ENCODE results near the gene SMNDC1.
"Not testable (repeated sequence)": the region's sequence is repeated elsewhere in the genome, so short reads cannot be mapped to it uniquely, and the experiment has no call there.

The SMNDC1 gene

DNA sequence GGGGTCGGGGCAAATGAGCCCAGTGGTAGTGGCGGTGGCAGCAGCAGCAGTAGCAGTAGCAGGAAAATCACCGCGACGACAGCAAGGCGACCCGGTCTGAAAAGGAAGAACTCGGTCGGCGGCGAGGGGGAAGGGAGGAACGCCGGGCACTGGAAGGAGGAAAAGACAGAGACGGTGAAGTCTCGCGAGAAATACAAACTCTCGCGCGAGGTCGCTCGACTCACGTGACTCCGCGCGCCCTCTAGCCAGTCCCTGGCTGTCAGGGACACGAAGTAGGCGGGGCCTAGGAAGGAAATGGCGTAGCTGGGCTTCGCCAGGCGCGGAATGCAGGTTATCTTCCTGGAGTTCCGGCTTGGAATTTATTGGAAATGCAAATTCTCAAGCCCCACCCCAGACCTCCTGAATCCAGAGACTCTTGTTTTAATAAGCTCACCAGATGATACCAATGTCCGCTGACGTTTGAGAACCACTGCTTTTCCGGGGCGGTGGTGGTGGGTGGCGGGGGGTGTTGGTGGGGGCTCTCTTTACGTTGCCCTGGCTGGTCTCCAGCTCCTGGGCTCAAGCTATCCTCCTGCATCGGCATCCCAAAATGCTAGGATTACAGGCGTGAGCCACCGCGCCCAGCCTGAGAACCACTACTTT is at the start of gene SMNDC1:
Gene SMNDC1, minus strand, starts transcription at position 141 of the 642 bp plus-strand sequence. CDS start 1,333 bp downstream, outside the sequence.
- DNase-seq (ENCODE audit: low read depth) = peak; percentile 94

GRCh38 chr10:110354322-110354766 is 49.6 kb upstream of the SMNDC1 start:
- DNase-seq (ENCODE audit: low read depth) = peak; percentile 45

DNA sequence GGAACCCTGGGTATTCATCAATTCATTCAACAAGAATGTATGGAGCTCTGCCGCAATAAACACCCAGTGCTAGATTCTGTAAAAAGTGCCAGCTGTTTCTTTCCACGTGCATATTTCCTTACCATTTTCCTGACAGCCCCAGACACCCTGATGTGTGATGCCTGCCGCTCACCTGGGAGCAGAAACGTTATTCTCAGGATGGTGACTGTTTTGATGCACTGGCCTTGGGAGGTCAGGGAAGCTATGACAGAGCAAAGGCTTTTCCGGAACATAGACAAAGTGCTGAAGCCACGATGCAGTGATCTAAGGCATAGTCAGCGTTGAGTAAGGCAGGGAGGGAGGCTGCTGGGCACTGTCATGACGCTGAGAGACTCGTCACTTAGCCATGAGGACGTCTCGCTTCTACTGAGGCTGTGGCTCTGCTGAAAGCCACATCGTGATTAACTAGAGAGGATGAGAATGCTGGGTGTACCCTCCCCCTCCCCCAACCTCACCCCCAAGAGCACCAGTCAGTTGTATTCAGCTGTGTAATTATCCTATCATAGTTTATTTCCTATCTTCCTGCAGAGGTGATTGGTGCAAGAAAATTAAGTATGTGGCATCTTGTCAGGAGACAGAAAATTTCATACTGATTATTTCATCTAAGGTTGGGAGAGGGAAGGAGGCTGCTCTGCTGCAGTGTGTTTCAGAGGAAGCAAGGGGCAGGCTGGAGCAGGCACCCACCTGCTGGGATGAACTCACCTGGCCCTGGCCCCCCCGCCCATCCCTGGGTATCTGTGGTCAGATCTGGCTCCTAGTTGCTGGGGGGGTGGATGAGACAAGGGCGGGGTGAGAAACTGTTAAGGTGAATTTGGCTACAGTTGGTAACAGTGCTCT is 48.8 kb upstream of the SMNDC1 start:
- peak; percentile 39 for DNase-seq (ENCODE audit: low read depth)

DNA sequence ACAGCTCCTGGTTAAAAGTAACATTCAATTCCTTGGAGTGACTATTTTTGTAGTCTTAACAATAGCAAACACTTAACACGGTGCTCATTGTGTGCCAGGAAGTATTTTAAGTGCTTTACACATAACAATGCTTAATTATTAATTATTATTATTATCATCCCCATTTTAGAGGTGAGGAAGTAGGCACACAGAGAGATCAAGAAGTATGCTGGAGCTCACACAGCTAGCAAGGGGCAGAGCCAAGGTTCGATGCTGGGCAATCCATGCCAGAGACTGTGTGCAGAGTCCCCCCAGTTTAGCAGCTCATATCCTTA is 48.2 kb upstream of the SMNDC1 start:
- DNase-seq (ENCODE audit: low read depth) = no peak

DNA sequence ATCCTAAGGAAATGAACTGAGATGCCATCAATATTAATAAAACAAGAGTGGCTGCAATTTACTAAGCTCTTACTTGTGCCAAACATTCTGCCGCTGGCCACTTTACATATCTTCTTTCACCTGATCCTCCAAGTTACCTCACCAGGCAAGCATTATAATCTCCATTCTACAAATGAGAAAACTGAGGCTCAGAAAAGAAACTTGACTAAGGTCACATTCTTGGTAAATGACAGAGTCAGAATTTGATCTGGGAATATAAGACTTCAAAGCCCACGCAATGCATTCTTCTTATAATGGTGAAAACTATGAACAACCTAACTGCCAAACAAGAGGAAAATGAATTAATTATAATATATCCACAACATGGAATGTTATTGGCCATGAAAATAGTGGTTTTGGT is 46.1 kb upstream of the SMNDC1 start:
- no peak for DNase-seq (ENCODE audit: low read depth)

GRCh38 chr10:110349831-110350230 is 45.1 kb upstream of the SMNDC1 start:
- DNase-seq (ENCODE audit: low read depth) = no peak

- no peak for DNase-seq (ENCODE audit: low read depth)
Measured at GRCh38 chr10:110349386-110349785, 44.7 kb upstream of the SMNDC1 start.

GRCh38 chr10:110348336-110348735 is 43.6 kb upstream of the SMNDC1 start:
- no peak for DNase-seq (ENCODE audit: low read depth)

DNA sequence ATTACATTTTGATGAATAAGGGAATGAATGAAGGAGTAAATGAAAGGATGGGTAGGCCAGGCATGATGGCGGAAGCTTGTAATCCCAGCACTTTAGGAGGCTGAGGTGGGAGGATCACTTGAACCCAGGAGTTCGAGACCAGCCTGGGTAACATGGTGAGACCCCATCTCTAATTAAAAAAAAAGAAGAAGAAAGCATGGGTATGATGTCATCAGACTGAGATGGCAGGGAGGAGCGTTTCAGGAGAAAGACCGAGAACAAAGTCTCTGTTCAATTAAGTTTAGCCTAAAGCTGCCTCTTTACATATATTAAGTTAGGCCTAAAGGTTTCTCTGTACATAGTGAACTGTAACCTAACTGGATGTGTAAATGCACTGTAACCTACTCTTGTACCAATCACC is 42.2 kb upstream of the SMNDC1 start:
- no peak for DNase-seq (ENCODE audit: low read depth)

DNA sequence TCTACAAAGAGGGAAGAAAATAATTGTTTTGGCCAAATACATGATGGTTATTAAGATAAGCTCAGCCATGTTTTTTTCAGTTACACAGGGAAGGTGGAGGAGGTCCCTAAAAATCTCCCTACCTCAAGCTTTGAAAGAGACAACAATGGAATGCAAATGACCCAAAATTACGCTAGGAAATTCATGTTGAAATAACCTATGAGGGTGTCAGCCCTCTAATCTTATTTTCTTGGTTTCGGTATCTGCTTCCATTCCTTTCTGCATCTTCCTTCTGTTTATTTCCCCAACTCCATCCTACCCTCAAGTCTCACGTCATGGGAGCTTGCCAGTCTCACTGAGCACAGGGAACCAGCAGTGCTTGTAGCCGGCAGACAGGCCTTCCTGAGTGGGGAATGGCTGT is 40.6 kb upstream of the SMNDC1 start:
- no peak for DNase-seq (ENCODE audit: low read depth)

GRCh38 chr10:110344622-110345021 is 39.9 kb upstream of the SMNDC1 start:
- no peak for DNase-seq (ENCODE audit: low read depth)

GRCh38 chr10:110343947-110344346 is 39.2 kb upstream of the SMNDC1 start:
- no peak for DNase-seq (ENCODE audit: low read depth)

DNA sequence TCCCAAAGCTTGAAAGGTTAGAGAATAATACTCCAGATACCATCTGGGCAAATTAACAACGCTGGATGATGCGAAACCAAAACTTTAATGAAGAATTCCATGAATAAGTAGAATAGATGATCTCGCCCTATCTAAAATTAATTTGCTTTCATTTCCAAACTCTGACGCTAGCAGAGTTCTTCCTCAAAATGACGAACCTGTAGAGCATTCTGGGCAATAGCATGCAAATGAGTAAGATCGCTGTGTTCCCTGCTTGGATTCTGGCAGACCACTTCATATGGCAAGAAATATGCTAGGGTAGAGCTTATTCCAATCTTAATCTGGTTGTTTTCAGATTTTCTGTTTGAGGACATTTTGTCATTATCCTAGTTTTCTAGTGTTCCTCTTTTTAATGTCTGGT is 36.1 kb upstream of the SMNDC1 start:
- no peak for DNase-seq (ENCODE audit: low read depth)

DNA sequence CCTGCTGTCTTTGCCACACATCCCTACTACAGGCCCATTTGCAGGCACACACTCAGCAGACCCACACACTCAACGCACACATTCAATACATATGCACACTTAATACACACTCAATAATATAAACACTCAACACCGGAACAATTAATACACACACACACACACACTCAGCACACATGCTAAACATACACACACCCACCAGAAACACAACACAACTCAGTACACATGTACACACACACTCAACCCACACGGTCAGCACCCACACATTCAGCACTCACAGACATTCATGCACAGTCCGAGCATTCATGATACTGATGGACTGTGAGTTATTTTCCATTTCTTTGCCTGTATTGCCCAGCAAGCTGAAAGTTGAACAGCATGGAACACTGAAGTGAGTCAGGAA is 35.4 kb upstream of the SMNDC1 start:
- no peak for DNase-seq (ENCODE audit: low read depth)

DNA sequence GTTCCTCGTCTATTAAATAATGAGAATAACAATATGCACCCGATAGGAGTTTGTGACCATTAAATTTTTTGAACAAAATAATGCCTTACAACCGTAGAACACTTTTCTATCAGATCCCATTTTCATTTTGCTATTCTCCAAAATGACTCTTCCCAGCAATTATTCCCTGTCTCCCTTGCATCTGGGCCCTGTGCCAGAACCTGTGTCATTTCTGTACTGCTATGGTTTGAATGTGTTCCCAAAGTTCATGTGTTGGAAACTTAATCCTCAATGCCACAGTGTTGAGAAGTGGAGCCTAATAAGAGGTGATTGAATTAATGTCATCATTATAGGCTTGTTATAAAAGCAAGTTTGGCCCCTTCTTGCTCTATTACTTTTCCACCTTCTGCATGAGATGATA is 33.2 kb upstream of the SMNDC1 start:
- DNase-seq (ENCODE audit: low read depth) = no peak

DNA sequence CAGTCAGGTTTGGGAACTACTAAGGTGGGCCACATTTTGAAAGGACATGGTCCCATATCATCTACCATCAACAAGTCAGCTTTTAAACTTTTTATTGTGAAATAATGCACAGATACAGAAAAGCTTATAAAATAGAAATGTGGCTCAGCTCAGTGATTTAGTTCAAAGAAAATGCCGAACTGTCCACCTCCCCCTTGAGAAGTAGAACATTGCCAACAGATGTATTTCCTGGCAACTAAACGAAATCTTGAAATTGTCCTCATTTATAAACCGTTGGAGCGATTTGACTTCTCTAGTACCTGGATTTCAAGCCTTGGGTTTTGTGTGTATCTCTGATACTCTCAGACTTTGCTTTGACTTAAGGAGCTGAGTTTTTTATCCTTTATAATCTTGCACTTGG is 32.7 kb upstream of the SMNDC1 start:
- DNase-seq (ENCODE audit: low read depth) = no peak

GRCh38 chr10:110336111-110336721 is 31.5 kb upstream of the SMNDC1 start:
- DNase-seq (ENCODE audit: low read depth) = no peak

- no peak for DNase-seq (ENCODE audit: low read depth)
Measured at GRCh38 chr10:110335314-110336064, 30.8 kb upstream of the SMNDC1 start.

DNA sequence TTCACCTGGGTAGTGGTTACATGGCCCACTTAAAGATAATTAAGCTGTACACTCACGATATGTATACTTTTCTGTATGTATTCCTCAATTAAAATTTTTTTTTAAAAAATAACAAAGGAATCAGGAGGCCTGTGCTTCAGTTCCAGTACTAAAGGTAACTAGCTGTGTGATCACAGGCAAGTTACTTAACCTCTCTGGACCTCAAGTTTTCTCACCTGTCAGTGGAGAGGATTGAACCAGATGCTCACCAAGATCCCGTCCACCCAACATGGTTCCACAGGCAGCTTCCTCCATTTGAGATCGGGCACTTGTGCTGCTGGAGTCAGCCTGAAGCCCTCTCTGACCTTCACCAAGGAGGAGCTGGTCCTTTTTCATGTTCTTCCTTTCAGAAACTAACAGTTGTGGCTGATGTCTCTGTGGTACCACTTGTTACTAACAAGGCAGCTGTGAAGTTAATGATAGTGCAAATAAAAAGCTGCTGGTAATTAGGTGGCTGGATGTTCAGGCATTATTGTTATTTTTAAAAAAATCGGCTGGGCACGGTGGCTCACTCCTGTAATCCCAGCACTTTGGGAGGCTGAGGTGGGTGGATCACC is 29.4 kb upstream of the SMNDC1 start:
- no peak for DNase-seq (ENCODE audit: low read depth)

DNA sequence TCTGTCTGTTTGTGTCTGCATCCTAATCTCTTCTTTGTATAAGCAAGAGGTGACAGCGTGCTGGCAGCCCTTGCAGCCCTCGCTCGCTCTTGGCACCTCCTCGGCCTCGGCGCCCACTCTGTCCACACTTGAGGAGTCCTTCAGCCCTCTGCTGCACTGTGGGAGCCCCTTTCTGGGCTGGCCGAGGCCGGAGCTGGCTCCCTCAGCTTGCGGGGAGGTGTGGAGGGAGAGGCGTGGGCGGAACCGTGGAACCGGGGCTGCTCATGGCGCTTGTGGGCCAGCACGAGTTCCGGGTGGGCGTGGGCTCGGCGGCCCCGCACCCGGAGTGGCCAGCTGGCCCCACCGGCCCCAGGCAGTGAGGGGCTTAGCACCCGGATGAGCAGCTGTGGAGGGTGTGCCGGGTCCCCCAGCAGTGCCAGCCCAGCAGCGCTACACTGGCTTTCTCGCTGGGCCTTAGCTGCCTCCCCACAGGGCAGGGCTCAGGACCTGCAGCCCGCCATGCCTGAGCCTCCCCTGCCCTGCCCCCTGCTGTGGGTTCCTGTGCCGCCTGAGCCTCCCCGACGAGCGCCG is 26.6 kb upstream of the SMNDC1 start:
- not testable (repeated sequence) for DNase-seq (ENCODE audit: low read depth)

GRCh38 chr10:110330675-110331074 is 26.0 kb upstream of the SMNDC1 start:
- DNase-seq (ENCODE audit: low read depth) = no peak

Data from T-helper 22 cell (primary cell).